Epithelial cell of esophagus (primary cell): ENCODE measurements around the gene MAP2K2.
A peak's percentile ranks its signal among the peaks of the same experiment; 100 is the strongest.

Experiments
- DNase-seq: peaks from one replicate; pipeline ENCODE4 v3.0.0; 2010; ENCODE audit warnings: low read depth
- H3K4me3 ChIP-seq: 2 replicates; pipeline ENCODE4 v1.5.1; 2011; ENCODE audit warnings: mild to moderate bottlenecking, low read length, control low read depth
- CTCF ChIP-seq: IDR thresholded peaks from 2 replicates; pipeline ENCODE4 v1.5.1; 2011; ENCODE audit warnings: low read depth, mild to moderate bottlenecking, low read length, control low read depth, inconsistent platforms; ENCODE audit not compliant: insufficient read depth; ENCODE audit errors: missing control alignments

MAP2K2 gene

GRCh38 chr19:4066176-4066606 lies 57.7 kb downstream of the MAP2K2 start:
- TF ChIP-seq CTCF, result no peak
- DNase-seq, result no peak
- peak overlapping the region; percentile 68 for H3K4me3 ChIP-seq

- no peak for TF ChIP-seq CTCF
- H3K4me3 ChIP-seq, result peak overlapping the region; percentile 68
These were observed 58.3 kb downstream of the MAP2K2 start for GRCh38 chr19:4065430-4066175.

GRCh38 chr19:4064496-4065260 lies 59.2 kb downstream of the MAP2K2 start:
- no peak for TF ChIP-seq CTCF
- DNase-seq, result no peak
- H3K4me3 ChIP-seq, result peak overlapping the region; percentile 73

More at GRCh38 chr19:4065430-4066175, 58.3 kb downstream of the MAP2K2 start:
- DNase-seq, result peak; percentile 98

GRCh38 chr19:4064149-4064495 lies 59.8 kb downstream of the MAP2K2 start:
- DNase-seq, result no peak
- peak overlapping the region; percentile 73 for H3K4me3 ChIP-seq
- no peak for TF ChIP-seq CTCF

- DNase-seq, result no peak
- peak overlapping the region; percentile 73 for H3K4me3 ChIP-seq
- TF ChIP-seq CTCF, result peak; percentile 19
These were observed 60.4 kb downstream of the MAP2K2 start for GRCh38 chr19:4063369-4064148.

- TF ChIP-seq CTCF, result no peak
- H3K4me3 ChIP-seq, result peak overlapping the region; percentile 73
- no peak for DNase-seq
These were observed 61.2 kb downstream of the MAP2K2 start for GRCh38 chr19:4062419-4063368.
